ELF-1 (cell line): ENCODE results near the gene HMGCS2.

ENCODE experiments used
- DNase-seq: peaks from one replicate; pipeline ENCODE4 v3.0.0-alpha.2; 2016; ENCODE audit warnings: low read depth, low spot score

HMGCS2 gene

DNA sequence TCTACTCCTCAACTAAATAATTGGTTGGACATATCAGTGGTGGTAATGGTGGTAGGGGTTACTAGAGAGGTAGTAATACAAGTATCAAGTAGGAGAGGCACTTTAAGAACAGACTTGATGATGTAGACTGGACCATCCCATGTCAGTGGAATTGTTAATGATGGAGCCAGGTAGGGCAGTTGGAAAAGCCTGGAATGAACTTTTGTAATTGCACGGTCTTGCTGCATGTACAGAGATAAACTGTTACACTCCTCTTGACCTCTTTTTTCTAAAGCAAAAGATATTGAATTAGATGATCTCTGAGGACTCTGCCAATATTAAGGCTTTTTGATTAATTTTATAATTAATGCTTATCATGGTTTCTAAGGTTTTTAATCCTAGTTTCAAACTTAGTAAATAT lies 5.8 kb downstream of the HMGCS2 start:
- no peak for DNase-seq

DNA sequence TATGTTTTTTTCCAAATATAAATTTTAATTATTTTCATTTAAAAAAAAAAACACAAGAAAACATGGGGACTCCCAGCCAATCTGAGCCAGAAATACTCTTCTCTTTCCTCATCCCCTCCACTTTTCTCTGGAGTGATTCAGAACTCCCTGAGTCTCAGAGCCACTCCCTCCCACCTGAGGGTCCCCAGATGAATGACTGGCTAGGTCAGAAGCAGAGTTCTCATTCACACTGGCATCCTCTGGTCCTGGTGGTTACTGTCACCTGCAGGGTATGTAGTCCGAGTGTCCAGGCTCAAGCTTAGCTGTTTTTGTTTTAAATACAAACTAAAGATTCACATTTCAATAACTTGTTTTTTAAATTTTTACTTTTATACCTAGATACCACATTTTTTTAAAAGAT lies 6.3 kb downstream of the HMGCS2 start:
- DNase-seq = no peak

DNA sequence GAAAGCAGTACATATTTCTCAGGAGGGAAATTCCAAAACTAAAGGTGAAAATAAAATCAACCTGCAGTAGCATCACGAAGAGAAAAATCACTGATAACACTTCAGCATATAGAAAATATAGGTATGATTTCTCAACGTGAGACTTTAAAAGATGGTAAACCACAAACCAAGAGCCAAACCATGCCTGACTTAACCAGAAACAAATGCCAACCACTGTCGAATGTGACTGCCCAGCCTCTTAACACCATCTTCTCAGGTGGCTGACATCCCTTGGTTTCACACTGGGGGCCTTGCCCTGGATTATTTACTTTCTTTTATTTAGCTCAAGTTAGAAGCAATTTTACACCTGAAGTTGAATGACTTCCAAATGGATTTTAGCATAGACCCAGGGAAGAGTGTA lies 10.1 kb downstream of the HMGCS2 start:
- DNase-seq = no peak

DNA sequence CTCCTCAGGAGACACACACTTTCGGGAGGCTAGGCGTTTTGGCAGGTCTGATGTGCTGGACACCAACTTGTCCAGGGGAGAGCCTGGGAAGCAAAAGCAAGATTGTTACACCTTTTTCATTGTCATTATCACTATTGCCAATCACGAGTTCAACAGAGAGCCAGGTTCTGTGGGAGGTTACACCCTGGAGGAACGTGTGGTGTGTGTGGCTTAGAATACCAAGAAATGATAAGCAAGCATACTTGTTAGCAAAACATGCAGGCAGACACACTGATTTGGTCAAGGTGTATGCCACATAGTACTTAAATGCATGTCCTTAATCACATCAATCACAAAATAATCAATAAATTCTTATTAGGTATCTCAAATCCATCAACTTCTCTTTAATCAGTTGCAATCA lies 16.1 kb downstream of the HMGCS2 start:
- no peak for DNase-seq

DNA sequence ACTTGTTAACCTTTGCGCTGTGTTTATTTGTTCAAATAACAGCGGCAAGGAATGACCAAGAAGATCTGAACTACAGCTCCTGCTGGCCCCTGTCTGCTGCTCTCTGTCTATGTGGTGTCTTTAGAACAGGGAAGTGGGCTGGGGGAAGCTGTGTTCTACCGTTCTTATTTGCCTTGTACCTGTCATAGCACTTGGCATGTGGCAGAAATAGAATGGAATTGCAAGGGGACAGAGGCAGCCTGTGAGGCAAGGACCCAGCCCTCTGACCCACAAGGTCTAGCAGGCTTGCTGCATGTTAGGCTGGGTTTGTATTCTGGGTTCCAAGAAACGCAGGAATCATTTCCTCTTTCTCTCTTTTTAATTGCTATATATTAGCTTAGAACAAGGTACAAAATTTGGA lies 20.7 kb downstream of the HMGCS2 start:
- no peak for DNase-seq

DNA sequence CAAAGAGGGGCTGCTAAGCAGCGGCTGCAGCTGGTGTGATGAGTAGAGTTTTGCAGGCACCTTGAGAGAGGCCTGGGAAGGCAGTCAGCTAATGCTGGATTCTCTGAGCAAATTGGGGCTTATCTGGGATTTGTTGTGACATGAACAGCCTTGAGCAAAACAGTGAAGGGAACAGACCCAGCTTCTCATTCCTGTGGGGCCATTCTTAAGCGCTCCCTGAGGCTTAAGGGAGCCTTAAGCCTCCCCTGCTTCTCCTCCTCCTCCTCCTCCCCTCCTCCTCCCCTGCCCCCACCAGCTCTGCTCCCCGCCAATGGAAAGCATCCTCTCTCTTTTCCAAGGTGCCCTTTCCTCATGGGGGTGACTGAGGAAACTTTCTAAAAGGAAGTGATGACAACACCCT lies 21.3 kb downstream of the HMGCS2 start:
- peak; percentile 72 for DNase-seq

DNA sequence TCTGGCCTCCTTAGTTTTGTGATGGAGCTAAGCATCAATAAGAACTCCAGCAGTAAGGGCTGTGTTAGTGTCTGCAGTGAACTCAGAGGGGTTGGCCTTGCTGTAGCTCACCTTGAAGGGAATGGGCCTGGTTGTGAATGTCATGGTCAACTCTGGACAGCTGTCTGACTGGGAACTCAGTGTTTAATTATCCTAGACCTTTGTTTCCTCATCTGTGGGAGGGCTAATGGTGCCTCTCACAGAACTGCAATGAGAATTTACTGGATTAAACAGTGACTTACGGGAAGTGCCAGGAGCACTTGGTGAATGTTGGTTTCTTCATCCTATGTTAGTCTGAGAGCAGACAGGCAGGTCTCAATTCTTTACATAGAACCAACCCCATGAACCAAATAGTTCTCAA lies 23.7 kb downstream of the HMGCS2 start:
- no peak for DNase-seq

DNA sequence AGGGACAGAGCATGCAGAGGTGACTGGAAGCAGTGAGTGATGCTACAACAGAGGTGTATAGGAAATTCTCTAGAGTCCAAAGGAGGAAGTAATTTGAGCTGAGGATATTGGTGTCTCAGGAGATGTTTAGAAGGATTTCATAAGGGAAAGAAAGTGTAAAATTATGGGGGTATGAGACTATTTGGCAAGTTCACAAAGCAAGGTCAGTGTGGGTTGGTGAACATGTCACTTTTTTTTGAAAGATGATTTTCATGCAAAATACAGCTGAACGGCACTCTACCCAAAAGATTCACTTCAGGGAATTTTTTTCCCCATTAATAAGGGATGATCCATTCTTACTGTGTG lies 24.1 kb downstream of the HMGCS2 start:
- DNase-seq = no peak

DNA sequence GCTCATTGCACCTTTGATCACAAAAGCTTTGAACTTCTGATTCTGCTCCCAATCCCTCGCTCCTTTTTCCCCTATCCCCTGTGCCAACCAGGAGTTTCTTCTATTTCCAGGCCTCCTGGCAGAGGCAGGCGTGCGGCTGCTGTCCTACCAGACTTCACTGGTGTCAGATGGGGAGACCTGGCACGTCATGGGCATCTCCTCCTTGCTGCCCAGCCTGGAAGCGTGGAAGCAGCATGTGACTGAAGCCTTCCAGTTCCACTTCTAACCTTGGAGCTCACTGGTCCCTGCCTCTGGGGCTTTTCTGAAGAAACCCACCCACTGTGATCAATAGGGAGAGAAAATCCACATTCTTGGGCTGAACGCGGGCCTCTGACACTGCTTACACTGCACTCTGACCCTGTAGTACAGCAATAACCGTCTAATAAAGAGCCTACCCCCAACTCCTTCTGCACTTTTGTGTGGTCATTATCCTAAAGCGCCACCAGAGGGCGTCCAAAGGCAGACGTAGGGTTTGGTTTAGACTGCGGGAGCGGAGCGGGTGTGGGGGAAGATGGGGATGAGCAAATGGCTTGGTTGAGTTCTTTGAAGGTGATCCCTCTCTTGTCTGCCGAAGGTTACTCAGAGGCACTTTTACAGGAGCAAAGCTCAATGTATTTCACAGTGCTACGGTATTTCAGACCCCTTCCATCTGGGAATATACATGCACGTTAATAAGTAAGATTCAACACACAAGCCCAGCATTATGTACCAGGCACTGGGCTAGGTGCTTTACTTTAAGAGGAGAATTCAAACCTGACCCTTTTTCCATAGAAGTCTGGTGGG lies 24.7 kb downstream of the HMGCS2 start:
- DNase-seq = peak; percentile 80

DNA sequence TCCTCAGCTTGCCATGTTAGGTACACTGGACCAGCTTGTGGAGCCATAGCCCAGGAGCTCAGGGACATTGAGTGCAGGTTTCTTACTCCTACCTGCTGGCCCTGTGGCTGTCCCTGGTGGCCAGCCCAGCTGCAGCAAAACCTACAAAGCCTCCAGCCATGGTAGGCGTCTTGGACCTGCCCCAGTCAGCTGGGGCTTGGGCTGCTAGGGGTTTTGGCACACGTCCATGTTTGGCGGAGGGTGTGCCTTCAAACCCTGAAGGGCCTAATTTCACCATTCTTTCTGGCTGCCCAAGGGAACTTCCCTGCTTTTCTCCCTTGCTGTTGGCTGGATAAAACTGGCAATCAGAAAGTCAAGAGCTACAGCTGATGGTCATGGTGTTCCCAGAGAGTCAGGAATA lies 25.4 kb downstream of the HMGCS2 start:
- DNase-seq = no peak

DNA sequence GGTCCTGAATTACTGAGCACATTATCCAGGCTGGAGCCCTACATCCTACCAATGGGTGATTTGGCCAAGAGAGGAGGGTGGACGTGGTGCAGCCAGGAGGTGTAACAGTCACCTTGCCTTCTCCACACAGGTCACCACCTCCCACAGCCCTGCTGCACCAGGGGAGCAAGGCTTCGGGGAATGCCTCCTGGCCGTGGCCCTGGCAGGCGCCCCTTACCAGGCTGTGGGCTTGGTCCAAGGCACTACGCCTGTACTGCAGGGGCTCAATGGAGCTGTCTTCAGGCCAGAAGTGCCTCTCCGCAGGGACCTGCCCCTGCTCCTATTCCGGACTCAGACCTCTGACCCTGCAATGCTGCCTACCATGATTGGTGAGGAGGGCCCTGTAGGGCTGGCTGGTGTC lies 26.0 kb downstream of the HMGCS2 start:
- no peak for DNase-seq

DNA sequence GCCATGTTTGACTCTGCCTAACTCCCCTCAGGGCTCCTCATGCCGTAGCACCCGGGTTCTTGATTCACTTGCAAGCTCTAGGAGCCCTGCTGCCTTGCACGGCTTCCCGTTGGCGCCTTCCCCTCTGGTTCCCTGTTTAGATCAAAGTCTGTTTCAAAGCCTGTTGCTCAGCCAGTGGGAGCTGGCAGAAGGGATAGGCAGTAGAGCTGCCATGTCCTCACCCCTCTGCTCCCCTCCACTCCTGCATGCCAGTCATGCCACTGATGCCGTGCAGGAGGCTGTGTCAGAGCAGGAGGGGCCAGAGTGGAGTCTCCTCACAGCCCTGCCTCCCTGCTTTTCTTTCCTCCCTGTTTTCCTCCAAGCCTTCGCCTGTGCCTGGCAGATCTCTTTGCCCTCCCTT lies 26.5 kb downstream of the HMGCS2 start:
- DNase-seq = no peak

DNA sequence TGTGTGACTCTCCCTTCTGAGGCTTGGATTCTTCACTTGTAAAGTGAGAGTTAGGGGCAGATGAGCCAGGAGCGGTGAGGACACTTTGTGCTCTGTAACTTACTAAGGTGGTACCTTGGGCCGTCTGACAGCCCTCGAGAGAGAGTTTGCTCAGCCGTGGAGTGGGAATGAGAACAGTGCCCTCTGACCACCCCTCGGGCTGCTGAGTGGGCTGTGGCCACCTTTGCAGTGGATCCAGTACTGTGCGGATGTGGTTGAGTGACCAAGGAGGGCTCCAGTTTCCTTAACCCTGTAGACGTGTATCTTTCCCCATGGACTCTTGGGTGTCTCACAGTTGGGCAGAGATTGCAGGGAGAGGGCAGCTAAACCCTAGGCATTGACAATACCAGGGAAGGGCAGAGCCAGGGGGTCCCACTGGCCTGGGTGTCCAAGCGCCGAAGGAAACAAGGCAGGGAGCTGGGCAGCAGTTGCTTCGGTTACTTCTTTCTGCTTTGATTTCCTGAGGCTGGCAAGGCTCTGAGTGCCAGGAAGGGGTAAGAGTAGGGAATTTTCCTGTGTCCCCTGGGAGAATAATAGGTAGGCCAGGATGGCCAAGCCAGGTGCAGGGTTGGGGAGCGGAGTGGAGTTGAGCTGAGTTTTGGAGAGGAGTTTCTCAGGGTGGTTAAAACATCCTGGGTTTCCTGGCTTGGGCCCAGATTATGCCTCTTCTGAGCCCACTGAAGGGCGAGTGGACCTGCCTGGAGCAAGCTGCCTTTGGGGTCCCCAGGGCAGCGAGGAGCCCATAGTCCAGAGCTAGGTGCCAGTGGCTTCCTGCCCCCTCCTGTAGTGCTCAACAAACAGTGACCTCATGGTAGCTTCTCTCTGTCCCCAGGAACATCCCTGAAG lies 27.6 kb downstream of the HMGCS2 start:
- DNase-seq = no peak

DNA sequence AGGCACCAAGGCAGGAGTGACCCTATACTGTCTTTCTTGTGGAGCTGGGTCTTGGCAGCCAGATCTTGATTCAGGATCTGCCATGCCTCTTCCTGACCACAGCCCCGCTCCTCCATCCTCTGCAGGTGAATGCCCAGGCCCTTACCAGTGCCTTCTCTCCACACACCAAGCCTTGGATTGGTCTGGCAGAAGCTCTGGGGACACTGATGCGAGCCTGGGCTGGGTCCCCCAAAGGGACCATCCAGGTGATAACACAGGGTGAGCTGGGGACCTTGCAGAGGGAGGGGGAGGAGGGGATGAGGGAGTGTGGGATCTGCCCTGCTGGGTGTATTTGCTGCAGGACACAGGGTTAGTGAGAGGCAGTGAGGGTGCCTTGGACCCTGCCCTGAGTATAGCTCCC lies 28.4 kb downstream of the HMGCS2 start:
- DNase-seq = no peak

DNA sequence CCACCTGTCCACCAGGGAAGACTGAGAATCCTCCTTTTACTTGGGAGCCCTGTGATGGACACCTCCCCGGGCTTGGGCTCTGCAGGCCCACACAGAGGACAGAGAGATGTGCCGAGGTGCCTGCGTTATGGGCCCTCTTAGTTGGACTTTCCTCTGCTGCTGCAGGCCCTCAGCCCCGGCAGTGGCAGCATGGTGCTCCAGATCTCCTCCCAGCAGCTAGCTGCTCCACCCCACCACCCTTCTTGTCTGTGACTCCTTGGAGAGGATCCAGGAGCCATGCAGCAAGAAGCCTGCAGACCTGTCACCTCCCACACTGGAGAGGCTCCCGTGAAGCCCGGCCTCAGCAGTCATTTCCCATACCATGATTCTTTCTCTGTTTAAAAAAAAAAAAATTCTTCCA lies 29.6 kb downstream of the HMGCS2 start:
- DNase-seq = no peak

DNA sequence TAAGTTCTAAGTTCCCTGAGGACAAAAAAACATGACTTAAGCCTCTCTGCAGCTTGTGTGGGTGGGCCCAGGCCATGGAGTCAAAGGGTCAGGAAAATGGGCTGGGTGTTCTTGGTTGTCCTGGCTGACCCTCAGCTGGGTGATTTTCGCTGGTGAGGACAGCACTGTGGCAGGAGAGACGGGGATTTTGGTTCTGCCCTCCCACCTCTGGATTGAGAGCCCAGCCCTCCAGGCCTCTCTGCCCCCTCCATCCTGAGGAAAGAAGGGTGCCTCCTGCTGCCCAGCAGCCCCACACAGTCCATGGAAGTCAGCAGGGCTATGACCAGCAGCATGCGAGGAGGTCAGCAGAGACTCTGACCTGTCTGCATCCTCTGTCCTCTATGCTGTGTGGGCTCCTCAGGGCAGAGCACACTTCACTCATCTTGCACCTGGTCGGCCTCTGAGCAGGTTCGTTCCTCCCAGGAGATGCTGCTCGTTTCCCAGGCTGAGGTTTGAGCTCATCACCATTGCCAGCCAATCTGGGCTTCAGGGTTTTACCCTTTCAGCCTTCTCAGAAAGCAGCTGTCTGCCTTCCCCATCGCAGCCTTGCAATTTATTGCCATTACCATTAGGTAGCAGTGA lies 30.5 kb downstream of the HMGCS2 start:
- no peak for DNase-seq

DNA sequence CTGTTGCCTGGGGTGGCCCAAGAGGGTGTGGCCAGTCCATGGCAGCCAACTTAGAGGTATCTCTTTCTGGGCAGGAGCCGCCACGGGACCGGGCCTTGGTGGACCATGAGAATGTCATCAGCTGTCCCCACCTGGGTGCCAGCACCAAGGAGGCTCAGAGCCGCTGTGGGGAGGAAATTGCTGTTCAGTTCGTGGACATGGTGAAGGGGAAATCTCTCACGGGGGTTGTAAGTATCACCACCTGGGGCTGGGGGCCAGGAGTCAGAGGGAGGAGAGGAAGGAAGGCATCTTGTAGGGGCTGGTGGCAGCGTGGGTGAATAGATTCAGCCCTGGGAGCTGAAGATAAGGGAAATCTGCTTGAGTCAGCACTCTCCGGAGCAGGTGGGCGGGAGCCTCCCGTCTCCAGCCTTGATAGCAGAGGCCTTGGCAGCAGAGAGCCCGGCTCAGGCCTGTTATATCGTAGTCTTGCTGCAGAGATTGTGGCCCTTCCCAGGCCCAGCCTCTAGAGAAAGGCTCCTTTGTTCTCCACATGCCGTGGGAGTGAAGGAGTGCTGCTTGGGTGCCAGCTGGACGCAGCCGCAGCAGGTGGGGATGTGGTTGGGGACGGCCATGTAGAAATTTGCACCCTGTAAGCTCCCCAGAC lies 31.5 kb downstream of the HMGCS2 start:
- no peak for DNase-seq

DNA sequence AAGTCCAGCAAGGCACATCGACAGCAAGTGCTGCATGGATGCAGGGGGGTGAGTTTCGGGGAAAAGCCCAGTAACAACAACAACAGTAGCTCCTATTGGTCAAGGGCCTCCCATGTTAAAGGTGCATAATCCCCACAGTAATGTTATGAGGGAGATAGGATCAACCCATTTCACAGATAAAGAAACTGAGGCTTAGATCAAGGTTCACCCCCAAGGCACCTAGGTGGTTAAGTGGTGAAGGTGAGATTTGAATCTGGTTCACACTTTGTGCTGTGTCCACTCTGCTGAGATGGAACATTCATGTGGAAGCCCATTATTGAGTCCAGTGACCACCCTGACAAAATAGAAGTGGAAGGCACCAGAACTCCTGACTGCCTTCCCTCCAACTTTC lies 32.1 kb downstream of the HMGCS2 start:
- DNase-seq = no peak

DNA sequence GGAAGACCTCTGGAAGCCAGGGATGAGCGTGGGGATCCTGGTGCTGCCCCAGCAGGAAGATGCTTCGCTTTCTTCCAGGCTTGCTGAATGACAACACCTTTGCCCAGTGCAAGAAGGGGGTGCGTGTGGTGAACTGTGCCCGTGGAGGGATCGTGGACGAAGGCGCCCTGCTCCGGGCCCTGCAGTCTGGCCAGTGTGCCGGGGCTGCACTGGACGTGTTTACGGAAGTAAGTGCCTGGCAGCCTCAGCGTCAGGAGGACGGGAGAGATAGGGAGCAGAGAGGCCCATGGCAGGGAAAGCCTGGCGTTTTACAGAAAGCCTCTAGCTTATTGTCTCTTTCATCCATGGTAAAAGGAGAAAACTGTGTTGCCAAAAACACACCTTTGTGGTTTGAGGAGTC lies 33.5 kb downstream of the HMGCS2 start:
- DNase-seq = no peak

DNA sequence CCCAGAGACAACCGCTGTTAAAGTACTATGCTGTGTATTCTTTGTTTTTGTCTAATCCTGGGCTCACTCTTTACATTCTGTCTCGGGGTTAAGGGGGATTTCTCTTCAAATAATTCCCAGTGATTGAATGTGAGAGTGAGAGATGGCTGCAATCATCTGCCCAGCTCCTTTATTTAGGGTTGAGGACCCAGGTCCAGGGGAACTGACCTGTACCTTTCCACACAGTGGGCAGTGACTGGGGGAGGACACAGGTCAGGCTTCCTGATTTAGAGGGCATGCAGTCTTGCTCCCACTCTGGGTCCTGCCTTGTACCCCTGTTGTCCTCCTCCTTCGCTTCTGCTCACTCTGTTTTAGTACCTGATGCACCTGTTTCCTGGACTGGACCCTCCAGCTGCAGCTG lies 35.0 kb downstream of the HMGCS2 start:
- no peak for DNase-seq

DNA sequence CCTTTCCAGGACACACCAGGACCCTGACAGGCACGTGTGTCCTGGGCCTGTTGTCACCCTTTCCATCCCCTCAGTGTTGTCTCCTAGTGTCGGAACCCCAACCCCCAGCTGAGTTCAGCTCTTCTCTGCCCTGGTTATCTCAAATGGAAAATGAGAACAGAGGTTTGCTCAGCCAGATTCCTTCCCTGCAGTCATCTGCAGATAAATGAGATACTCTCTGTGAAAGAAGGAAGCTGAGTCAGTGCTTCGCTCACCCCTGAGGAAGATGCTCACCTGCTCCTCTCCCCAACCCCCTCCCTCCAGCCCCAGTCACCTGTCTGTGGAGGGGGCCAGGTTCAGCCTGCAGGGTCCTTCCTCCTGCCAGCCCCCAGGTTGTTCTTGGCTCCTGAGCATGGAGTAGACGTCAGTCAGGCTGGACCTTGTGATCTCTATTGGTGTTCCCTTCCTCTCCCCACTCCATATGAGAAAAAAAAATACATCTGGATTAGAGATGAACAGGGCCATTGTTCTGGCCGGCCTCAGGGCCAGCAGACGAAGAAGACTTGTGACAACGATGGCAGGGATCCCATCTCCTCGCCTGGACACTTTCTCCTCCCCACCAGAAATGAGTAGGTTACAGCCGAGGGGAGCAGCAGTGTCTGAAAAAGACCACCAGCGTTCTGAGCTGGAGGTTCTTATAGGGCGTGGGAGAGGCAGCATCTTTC lies 36.1 kb downstream of the HMGCS2 start:
- DNase-seq = no peak
